Activated CD4-positive, alpha-beta T cell treated with anti-CD3 and anti-CD28 coated beads, Interleukin-2, amount 50 U/mL, for 24 hours (primary cell): ENCODE measurements around the gene PAOX.
A peak's percentile ranks its signal among the peaks of the same experiment; 100 is the strongest.

Experiments
- DNase-seq, 2 donors: peaks; one replicate each; pipeline ENCODE4 v3.0.0-alpha.2; 2020; ENCODE audit warnings: low read depth in 1 of 2, low spot score in 1 of 2

The PAOX gene

GRCh38 chr10:133349577-133350011, 29.5 kb upstream of the PAOX start:
- DNase-seq: no peak

GRCh38 chr10:133350283-133350949, 28.6 kb upstream of the PAOX start:
- DNase-seq: no peak

- no peak for DNase-seq
These were observed 28.1 kb upstream of the PAOX start for GRCh38 chr10:133350950-133351329.

GRCh38 chr10:133351408-133352318, 27.4 kb upstream of the PAOX start:
- DNase-seq: no peak

- no peak for DNase-seq
These were observed 25.7 kb upstream of the PAOX start for GRCh38 chr10:133353202-133353959.

GRCh38 chr10:133353988-133354605, 25.0 kb upstream of the PAOX start:
- DNase-seq: no peak

- no peak for DNase-seq
These were observed 24.3 kb upstream of the PAOX start for GRCh38 chr10:133354672-133355240.

- DNase-seq: no peak
These were observed 23.8 kb upstream of the PAOX start for GRCh38 chr10:133355266-133355665.

- DNase-seq: no peak
These were observed 23.1 kb upstream of the PAOX start for GRCh38 chr10:133355991-133356390.

GRCh38 chr10:133356549-133357284, 22.3 kb upstream of the PAOX start:
- DNase-seq: no peak

- peak; percentile 55 to 76 for DNase-seq
These were observed 21.5 kb upstream of the PAOX start, which contains the start of gene FUOM for GRCh38 chr10:133357285-133358161. TSS of gene FUOM (minus strand) at chr10:133358019. CDS start at chr10:133358007, 12 bp downstream.

GRCh38 chr10:133358162-133358924, 20.7 kb upstream of the PAOX start:
- DNase-seq: no peak

GRCh38 chr10:133358925-133359310, 20.1 kb upstream of the PAOX start:
- no peak for DNase-seq

- no peak for DNase-seq
These were observed 19.5 kb upstream of the PAOX start for GRCh38 chr10:133359554-133359971.

GRCh38 chr10:133359972-133360610, 19.0 kb upstream of the PAOX start:
- DNase-seq: no peak

- DNase-seq: no peak
These were observed 17.8 kb upstream of the PAOX start for GRCh38 chr10:133361227-133361626.

GRCh38 chr10:133361773-133362441, 17.2 kb upstream of the PAOX start:
- DNase-seq: no peak
